ENCODE data around the gene CCT4.

DNA sequence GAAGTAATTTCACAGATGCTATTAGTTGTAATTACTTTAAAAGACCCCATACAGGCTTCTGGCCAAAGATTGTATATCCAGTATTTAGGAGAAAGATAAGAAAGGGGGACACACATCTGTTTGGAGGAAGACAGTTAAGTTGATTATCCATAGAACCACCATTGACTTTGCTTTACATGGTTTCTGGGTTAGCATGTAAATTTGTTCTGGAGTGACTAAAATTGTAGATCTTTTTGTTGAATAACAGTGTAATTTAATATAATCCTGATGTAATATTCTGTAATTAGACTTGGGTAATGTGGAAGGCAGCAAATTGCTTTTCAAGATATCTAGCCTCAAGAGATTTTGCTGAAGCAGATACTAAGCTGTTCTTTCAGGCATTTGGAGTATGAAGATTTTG, 34.3 kb upstream of the CCT4 start:
- TF ChIP-seq CTCF (conservative IDR thresholded peaks at IDR 0.05; ENCODE audit: low read depth, low read length) (no peak), EZH2 (IDR thresholded peaks at IDR 0.05; ENCODE audit: borderline replicate concordance, low read depth, low read length, poor library complexity, severe bottlenecking) (no peak)
